Stimulated activated CD4-positive, alpha-beta T cell treated with anti-CD3 and anti-CD28 coated beads, Interleukin-15, amount 100 ng/mL, for 48 hours (primary cell): ENCODE measurements around the gene GFI1B.

Experiments
- DNase-seq, 2 donors: peaks; one replicate each; pipeline ENCODE4 v3.0.0-alpha.2; 2020; ENCODE audit warnings: low read depth in 2 of 2

The GFI1B gene

DNA sequence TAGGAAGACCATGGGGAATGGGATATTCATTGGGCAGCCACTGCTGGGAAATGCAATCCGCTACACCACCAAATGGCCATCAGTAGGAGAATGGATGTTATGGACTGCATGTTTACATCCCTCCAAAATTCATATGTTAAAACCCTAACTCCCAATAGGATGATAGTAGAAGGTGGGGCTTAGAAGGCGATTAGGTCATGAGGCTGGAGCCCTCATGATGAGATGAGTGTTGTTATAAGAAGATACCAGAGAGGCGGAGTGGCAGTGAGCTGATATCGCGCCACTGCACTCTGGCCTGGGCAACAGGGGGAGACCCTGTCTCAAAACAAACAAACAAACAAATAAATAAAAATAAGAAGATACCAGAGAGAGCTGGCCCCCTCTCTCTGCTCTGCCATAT is 36.2 kb downstream of the GFI1B start:
- no peak for DNase-seq

DNA sequence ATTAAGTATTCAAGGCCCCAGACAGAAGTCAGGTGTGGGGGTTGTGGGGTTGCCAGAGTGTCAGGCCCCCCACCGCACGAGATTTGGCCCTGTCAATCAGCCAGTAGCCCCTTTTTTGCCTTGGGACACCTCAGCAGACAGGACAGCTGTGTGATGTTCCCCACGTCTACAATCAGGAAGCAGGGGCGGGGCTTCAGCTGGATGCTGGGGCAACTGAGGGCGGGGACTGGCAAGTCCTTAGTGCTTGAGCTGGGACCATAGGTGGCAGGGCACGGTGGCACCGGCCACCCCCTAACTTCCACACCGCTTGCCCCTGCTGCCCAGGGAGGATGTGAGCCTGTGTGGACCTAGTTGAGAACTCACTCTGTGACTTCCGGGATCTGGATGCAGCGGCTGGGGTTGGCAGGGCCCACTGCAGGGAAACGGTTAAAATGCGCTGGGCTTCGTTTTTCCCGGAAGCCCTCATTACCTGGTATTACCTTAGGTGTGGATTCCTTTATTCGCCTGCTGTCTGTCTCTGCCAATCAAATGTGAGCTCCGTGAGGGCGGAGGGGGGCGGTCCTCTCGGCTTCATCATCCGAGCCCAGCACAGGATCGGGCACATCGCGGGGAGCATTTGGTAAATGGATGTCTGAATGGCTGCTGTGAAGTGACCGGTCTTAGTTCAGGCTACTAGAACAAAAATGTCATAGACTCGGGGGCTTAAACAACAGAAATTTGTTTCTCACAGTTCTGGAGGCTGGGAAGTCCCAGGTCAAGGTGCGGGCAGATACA is 44.8 kb downstream of the GFI1B start:
- DNase-seq, result peak in 1 of 2 donors; percentile 66

DNA sequence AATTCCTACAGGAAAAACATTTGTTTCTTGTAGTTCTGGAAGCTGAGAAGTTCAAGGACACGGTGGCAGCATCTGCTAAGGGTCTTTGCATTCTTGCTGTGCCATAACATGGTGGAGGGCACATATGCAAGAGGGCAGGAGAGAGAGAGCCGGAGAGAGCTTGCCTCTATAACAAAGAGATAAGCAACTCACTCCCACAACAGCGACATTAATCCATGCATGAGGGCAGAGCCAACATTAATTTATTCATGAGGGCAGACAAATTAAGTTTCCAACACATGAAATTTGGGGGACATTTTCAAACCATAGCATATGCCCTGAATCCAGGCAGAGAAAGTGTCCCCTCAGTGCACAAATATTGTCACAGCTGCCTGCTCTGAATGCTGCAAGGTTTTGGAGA is 47.9 kb downstream of the GFI1B start:
- no peak for DNase-seq

DNA sequence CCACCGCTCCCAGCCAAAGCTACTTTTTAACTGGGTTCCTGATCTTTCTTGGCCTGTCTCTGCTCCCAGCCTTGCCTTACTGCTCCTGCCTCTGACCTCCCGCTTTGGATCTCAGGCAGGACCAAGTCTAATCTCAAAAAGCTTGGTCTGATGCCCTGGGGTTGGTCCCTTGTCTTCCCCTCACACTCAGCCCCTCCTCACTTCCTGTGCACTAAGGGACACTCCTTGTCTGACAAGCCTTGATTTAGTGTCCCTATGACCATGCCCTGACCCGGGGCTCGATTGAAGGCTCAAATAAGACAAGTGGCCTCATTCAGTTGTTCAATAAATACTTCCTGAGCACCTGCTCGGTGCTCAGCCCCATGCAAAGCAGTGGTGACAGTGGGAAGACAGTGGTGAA is 48.6 kb downstream of the GFI1B start:
- DNase-seq, result no peak

DNA sequence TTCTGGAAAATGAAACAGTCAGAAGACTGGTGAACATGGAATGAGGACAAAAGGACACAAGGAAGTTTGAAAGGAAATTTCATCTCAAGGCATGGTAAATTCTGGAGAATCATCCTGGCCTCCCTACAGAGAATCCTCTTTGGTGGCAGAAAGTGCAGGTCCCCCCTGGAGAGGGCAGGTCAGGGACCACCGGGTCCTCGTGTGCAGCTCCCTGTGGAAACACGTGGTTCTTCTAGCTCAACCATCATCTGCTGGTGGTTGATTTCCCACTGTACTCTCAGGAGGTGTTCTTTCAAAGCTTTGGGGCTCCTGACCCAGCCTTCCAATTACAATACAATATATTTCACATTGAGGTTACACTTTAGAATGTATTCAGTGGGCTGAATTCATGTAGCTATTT is 49.7 kb downstream of the GFI1B start:
- no peak for DNase-seq

DNA sequence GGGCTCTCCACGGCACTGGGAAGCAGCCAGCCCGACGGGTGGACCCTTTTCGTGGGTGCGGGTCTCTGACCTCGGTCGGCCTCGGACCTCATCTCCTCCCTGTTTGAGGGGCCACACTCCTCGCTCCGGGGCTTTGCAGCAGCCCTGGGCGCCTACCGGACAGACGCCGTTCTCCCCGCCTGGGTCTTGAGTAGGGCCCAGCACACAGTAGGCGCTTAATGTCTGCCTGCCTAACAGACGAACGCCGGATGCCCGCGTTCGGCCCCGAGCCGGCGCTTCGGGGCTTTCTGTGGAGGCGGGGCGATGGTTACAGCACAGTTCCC is 51.5 kb downstream of the GFI1B start:
- no peak for DNase-seq

DNA sequence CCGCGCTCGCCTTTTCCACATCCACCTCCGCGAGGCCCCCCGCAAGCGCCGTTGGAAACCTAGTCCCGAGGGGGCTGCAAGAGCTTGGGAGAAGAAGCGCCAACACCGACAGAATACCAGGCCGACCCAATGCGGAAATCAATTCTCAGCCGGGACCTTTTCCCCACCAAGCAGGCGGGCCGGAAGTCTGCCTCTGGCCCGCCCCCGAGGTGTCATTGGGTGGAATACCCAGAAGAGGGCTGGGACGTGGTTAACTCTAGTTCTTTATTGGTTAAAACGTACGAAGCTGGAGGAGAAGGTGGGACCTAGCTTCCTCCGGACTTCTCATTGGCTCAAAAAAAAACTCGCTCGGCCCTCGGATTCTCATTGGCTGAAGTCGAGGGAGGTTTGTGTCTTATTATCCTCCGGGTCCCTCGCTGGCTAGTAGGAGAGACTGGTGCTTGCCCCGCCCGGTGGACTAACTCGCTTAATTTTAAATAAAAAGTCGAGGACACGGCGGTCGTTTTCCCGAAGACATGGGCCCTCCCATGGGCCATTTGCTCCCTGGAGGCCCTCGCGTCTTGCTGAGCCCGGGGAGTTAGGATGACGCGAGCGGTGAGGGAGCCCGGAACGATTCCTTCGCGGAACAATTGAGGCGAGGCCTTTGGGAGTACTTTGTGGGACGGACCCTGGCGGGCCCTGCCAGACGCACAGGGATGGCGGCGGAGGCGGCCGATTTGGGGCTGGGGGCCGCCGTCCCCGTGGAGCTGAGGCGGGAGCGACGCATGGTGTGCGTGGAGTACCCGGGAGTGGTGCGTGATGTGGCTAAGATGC is 52.0 kb downstream of the GFI1B start, which contains the start of gene GTF3C5:
GTF3C5 (plus strand) TSS at position 681 of the 813 bp plus-strand sequence; CDS start at position 696, 15 bp downstream.
- DNase-seq, result peak; percentile 86 to 87

DNA sequence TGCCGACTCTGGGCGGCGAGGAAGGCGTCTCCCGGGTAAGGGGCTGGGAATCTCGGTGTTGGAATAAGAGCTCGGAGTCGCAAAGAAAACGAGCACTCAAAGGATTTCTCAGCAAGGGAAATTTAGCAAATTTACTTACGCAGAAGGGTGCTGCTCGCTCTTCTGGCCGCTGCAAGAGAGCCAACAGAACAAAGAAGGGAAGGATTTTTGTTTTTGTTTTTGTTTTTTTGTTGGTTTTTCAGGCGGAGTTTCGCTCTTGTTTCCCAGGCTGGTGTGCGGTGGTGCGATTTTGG is 52.6 kb downstream of the GFI1B start:
- no peak for DNase-seq

DNA sequence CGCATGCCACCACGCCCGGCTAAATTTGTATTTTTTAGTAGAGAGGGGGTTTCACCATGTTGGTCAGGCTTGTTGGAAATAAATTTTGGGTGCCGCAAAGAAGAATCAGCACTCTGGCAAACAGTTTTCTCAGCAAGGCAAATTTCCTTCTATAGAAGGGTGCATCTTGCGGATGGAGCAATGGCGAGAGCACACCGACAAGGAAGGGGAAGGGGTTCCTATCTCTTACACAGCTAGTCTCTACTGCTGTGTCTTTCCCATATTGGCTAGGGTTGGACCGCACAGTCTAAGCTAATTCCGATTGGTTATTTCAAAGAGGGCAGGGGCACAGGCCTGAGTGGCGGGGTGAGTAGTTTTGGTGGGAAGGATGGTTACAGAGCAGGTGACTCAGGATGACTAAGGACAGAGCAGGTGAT is 53.0 kb downstream of the GFI1B start:
- no peak for DNase-seq

DNA sequence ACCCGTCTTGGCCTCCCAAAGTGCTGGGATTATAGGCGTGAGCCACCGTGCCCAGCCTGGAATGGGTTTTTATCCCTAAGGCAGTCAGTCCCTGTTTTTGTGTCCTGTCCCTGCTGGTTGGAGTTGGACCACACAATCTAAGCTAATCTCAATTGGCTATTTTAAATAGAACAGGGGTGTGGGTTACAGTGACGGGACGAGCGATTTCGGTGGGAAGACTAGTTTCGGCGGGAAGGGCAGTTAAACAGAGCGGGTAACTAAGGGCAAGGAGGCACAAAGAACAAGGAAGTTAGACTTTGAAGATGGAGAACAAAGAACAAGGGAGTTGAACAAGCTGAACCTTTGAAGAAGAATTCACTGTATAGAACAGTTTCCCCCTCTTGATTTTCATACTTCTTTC is 53.7 kb downstream of the GFI1B start:
- no peak for DNase-seq

DNA sequence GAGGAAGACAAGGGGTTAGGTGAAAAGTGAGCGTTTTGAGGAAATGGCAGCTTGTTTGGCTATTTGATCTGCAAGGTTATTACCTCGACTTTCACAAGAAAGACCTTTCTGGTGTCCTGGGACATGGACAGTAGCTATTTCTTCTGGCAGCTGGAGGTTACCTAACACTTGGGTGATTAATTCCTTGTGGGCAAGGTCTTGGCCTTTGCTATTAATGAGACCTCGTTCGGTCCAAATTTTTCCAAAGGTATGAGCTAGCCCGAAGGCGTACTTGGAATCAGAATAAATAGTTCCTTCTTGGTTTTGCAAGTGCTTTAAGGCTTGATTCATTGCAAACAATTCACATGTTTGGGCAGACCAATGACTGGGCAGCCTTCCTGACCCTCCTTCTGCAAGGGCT is 57.2 kb downstream of the GFI1B start:
- DNase-seq, result no peak

DNA sequence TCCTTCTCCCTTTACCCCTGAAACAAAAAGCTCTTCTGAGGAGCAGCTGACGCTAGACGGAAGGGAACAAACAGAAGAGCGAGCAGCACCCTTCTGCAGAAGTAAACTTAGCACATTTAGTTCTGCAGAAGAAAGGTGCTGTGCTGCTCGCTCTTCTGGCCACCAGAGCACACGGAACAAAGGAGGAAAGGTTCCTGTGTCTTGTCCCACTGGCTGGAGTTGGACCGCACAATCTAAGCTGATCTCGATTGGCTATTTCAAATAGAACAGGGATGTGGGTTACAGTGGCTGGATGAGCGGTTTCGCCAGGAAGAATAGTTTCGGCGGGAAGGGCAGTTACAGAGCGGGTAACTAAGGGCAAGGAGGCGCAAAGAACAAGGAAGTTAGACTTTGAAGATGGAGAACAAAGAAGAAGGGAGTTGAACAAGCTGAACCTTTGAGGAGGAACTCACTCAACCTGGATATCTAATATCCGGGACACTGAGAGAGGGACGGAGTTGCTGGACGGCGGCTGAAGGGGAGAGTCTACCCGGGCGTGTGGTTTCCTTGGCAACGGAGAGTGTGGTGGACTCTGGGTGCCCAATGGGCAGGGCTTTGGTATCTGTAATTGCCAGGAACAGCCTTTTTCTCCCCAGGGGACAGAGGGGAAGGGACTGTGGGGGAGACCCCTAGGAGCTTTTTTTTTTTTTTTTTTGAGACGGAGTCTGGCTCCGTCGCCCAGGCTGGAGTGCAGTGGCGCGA is 59.5 kb downstream of the GFI1B start:
- DNase-seq, result no peak

DNA sequence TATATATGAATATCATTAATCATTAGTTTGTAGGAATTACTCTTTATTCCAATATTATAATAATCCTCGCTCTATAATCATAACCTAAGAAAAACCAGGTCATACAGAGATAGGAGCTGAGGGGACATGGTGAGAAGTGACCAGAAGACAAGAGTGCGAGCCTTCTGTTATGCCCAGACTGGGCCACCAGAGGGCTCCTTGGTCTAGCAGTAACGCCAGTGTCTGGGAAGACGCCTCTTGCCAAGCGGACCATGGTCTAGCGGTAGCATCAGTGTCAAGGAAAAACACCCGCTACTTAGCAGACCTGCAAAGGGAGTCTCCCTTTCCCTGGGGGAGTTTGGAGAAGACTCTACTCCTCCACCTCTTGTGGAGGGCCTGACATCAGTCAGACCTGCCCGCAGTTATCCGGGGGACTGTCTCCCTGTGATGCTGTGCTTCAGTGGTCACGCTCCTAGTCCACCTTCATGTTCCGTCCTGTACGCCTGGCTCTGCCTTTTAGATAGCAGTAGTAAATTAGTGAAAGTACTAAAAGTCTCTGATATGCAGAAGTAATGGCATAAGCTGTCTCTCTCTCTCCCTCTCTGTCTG is 62.5 kb downstream of the GFI1B start:
- peak in 1 of 2 donors; percentile 28 for DNase-seq
